Kasumi-1 (cell line): Measurements from ENCODE around the gene ILK.

ENCODE experiments used
- DNase-seq, 2 experiments: peaks; one replicate each; lab custom pipeline; 2025; lab: John Stamatoyannopoulos, UW

The ILK gene

DNA sequence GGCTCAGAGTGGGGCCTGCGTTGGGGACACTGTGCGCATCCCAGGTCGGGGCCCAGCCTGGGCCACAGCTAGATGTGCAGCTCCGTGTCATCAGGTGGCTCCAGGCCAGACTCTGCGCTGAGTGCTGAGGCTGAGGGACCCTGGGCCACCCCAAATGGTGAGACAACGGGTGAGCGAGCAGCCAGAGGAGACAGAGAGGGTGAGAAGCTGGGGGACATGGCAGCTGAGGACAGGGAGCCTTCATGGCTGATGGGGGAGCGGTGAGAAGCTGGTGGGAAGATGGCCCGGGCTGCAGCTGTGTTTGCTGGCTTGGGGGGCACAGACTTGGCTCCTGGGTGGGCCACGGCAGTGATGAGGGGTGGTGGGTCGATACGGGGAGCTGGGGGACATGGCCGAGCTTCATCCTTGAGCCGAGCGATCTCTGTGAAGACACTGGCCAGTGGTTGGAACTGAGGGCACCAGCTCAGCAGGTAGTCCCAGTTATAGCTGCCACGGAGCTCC is 18.2 kb downstream of the ILK start:
- DNase-seq = no peak

DNA sequence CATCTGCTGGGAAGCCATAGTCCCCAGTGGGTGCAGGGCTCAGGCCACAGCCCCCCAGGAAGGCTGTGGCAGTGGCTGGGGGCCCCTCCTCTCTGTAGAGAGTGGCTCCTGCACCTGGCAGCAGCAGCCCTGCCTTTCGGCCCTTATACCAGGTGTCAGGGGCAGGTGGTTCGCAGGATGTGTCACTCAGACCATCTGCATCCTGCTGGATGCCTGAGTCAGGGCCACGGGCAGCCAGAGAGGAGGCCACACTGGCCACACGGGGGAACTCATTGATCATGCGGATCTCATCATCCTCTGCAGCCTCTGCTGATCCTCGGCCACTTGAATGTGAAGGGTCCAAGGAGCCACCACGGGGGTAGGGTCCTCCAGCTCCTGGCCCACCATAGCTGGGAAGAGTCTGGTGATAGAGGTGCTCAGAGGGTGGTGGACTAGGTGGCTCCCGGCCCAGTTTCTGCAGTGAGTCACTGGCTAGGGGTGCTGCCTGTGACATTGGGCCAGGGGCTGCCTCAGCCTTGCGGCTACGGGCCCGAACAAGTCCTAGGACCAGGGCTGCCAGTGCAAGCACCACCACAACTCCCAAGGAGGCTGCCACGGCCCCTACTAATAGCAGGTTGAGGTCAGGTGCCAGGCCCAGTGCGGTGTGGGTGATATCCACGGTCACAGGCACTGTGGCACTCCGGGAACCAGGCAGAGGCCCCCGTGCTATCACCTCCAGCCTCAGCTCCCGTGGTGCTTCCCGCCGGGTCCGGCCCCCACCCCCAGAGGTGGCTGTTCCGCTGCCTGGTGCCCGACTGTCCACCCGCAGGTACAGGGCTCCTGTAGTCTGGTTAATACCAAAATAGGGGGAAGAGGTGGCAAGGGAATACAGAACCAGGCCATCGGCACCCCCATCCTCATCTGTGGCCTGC is 18.9 kb downstream of the ILK start:
- DNase-seq = no peak

- DNase-seq = no peak
These were observed 20.1 kb downstream of the ILK start for GRCh38 chr11:6623391-6624363.

GRCh38 chr11:6625156-6625831 is 21.7 kb downstream of the ILK start:
- DNase-seq = no peak

GRCh38 chr11:6625832-6626420 is 22.4 kb downstream of the ILK start:
- DNase-seq = no peak

- no peak for DNase-seq
These were observed 23.6 kb downstream of the ILK start for GRCh38 chr11:6626971-6627761.

GRCh38 chr11:6627762-6628241 is 24.2 kb downstream of the ILK start:
- DNase-seq = no peak

DNA sequence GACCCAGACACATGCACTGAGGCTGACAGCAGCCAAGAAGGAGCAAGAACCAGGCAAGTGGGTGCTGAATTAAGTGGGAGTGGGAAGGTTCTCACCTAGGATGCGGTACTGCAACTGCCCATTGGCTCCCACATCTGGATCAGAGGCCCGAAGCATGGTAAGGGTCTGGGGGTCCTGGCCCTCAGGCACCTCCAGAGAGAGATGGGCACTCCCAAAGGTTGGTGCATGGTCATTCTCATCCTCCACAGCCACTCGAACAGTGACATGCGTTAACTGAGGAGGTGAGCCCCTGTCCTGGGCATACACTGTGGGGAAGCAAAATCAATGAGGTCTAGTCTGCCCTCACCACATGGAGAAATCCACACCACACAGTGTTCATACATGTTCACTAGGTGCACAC is 25.0 kb downstream of the ILK start:
- DNase-seq = no peak

DNA sequence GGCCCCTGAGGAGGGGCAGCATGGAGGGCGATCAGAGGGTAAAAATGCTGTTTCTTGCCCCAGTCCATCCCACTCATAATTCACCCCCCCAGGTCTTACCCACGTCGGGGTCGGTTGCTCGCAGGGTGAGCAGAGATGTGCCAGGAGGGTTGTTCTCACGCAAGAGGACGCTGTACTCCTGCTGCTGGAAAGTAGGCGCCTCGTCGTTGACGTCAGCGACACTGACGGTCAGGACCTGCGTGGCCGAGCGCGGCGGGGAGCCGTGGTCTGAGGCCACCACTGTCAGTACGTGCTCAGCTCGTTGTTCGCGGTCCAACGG is 26.0 kb downstream of the ILK start:
- no peak for DNase-seq

GRCh38 chr11:6629892-6630631 is 26.5 kb downstream of the ILK start:
- DNase-seq = no peak

DNA sequence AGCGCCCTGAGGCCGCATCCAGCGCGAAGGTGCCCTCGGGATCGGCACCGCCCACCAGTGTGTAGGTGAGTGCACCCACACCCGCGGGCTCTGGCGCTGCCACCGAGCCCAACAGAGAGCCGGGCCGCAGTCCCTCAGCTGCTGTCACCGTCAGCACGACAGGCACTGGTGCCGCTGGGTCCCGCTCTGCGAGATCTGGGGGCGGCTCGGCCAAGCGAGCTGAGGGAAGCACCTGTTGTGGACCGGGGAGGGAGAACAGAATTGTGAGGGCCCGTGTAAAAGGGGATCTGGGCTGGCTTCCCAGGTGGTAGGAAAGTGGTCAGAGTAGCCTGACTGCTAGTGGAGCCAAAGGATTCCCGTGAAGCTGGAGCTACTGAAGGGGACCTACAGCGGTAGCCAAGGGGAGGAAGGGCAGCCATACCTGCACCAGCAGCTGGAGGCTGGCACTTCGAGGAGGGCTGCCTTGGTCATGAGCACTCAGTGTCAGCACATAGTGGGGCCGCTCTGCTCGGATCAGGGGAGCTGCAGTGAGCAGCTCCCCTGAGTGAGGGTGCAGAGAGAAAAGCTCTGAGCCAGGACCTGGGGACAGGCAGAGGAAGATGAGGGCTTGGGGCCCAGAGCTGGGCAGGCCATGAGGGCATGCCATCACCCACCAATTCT is 27.2 kb downstream of the ILK start:
- no peak for DNase-seq

DNA sequence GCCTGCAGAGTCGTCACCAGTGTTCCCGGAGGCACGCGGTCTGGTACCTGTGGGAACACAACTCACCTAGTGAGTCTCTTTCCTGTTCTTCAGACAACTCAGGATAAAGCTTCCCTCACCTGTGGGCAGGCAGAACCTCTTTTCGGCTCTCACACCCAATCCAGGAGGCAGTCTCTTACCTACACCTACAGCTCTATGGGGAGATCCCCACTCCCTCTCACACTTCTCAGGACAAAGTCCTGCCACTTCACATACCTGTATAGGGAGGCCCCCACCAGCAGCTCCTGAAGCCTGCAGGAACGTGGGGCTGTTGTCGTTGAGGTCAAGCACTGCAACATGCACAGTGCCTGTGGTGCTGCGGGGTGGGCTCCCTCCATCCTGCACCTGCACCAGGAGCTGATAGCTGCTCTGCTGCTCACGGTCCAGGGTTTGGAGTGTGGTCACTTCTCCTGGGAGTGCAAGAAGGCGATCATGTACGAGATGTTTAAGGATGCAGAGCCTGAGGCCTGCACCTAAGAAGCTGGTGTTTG is 27.9 kb downstream of the ILK start:
- no peak for DNase-seq

GRCh38 chr11:6632116-6633073 is 28.8 kb downstream of the ILK start:
- DNase-seq = no peak

GRCh38 chr11:6633422-6634408 is 30.1 kb downstream of the ILK start:
- no peak for DNase-seq

DNA sequence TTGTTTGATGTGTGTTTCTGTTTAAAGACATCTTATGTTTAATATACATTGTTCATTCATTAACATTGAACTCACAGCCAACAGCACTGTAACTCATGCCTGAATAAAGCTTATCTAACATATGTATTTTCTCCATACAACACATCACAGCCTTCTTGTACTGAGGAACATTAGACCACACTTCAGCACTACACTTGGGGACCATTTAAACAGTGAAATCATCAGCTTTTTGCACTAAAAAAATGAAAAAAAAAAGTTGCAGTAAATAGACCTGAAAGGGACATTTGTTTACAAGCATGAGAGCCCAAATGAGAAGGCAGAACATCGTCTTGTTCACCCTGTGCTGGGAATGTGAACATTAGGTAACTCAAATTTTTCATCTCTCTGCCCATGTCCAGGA is 31.0 kb downstream of the ILK start:
- no peak for DNase-seq

- peak; percentile 80 to 87 for DNase-seq
These were observed 31.7 kb downstream of the ILK start for GRCh38 chr11:6635082-6635932.
